B cell (primary cell): ENCODE data around the gene MYL5.

Source experiments
- EZH2 ChIP-seq: IDR thresholded peaks from 2 replicates; pipeline ENCODE4 v1.6.1; 2012; ENCODE audit warnings: borderline replicate concordance, low read depth, mild to moderate bottlenecking, moderate library complexity, low read length; ENCODE audit not compliant: insufficient read depth, poor library complexity, severe bottlenecking
- TF ChIP-seq, protein P1 (sequence below): fragments of 200-600 bp; IDR thresholded peaks from one replicate; pipeline ENCODE4 v1.8.0; 2022; ENCODE audit warnings: antibody characterized with exemption, mild to moderate bottlenecking

DNA sequence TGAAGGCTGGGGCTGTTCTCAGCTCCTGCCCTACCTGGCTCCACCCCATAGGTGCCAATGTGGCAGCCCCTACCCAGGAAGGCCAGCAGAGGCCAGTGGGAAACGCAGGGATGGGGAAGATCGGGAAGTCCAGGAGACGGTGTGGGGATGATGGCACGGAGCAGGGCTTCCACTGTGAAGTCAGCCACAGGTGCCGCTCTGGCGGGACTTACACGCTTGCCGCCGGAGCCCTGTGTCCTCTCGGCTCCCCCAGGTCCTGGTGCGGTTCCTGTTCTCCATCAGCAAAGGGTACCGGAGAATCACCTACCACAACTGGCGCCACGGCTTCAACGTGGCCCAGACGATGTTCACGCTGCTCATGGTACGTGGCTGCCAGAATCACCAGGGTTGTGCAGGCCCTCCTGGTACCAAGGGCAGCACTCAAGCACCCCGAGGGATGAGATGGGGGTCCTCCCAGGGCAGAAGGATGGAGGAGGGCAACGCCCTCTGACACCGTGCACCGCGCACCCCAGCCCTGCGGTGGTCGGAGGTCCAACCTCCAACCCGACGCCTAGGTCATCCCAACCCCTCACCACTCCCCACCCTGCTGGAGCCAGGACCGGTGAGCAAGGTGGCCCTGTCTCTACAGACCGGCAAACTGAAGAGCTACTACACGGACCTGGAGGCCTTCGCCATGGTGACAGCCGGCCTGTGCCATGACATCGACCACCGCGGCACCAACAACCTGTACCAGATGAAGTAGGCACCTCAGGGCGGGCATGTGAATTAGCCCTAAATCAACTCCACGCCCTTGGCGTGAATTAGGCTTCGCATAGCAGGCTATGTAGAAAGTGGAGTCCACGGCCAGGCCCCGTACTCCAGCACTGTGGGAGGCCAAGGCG lies 12.2 kb upstream of the MYL5 start:
- TF ChIP-seq, protein P1, sequence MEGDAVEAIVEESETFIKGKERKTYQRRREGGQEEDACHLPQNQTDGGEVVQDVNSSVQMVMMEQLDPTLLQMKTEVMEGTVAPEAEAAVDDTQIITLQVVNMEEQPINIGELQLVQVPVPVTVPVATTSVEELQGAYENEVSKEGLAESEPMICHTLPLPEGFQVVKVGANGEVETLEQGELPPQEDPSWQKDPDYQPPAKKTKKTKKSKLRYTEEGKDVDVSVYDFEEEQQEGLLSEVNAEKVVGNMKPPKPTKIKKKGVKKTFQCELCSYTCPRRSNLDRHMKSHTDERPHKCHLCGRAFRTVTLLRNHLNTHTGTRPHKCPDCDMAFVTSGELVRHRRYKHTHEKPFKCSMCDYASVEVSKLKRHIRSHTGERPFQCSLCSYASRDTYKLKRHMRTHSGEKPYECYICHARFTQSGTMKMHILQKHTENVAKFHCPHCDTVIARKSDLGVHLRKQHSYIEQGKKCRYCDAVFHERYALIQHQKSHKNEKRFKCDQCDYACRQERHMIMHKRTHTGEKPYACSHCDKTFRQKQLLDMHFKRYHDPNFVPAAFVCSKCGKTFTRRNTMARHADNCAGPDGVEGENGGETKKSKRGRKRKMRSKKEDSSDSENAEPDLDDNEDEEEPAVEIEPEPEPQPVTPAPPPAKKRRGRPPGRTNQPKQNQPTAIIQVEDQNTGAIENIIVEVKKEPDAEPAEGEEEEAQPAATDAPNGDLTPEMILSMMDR = no peak
- TF ChIP-seq EZH2 = no peak
